Regular cardiac myocyte (primary cell): ENCODE measurements around the gene SERPINH1. TPM values are rescaled to one million over a fixed set of nuclear protein-coding genes. Genes with fewer than 3 reads are reported as not detected.

ENCODE experiments used
- total RNA-seq: library from RNA; depleted of rRNA; stranded (reverse); fragments of >200 nt; gene quantifications from 2 replicates; pipeline ENCODE4 v1.2.3, GENCODE V29; 2014

Gene SERPINH1
- total RNA-seq = 1,132 and 1,478 TPM in 2 replicates

DNA sequence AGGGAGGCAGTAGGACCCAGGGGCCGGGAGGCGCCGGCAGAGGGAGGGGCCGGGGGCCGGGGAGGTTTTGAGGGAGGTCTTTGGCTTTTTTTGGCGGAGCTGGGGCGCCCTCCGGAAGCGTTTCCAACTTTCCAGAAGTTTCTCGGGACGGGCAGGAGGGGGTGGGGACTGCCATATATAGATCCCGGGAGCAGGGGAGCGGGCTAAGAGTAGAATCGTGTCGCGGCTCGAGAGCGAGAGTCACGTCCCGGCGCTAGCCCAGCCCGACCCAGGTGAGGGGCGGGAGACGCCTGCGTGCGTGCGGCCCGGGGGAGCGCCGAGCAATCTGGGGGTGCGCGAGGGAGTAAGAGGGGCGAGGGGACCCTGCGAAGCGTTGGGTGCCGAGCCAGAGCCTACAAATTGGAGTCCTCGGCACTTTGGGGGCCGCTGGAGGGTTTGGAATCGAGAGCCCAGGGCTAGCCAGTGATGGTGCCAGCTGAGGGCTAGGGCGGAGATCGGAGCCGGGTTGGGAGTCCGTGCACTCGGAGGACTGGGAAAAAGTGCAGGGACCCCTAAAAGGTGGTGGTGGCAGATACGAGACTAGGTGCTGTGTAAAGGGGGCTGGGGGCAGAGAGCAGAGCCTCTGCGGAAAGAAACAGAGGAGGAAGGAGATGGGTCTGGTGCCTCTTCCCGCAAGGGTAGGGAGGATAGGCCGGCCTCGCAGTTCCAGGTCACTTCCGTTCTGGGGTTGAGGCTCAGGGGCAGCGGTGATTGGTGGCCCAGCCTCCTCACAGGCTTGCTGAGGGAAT, at the start of gene SERPINH1:
Gene SERPINH1, plus strand, starts transcription at position 206 of the 788 bp plus-strand sequence. CDS start 4,097 bp downstream, outside the sequence.

DNA sequence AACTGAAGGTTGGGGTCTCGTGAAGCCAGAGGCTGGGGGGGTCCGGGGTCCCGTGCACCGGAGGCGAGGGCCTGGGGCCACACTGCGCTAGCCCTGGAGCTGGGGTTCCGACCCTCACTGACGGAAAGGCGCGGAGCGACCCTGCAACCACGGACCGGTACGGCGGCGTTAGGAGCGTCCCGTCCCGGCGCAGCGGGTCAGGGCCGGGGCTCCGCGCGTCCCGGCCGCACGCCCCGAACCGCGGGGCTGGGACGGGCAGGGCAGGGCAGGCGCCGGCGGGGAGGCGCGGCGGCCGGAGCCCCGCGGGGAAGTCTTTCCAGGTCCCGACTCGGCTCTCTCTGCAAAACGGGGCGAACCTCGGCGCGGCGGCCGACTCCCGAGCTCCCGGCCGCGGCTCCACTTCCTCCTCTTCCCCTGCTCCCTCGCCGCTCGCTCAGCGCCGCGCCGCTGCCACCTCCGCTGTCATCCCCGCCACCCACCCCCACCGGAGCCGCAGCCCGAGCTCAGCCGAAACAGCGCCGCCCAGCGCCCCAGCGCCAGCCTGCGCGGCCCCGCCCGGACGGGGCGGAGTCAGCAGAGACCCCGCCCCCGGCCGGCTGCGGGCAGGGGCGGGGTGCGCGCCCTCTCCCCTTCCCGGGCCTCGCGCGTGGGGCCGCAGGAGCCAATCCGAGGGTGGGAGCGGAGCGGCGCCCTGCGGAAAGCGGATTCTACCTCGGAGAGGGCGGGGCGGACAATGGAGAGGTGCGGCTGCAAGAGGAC, 36.4 kb upstream of the SERPINH1 start, which contains the start of gene GDPD5:
Gene GDPD5, minus strand, starts transcription at position 509 of the 759 bp plus-strand sequence. CDS start 48,206 bp downstream, outside the sequence.

Other genes with a start within 250 kb of the SERPINH1 start
- gene ARRB1, start 210.6 kb upstream of the SERPINH1 start, total RNA-seq = 13.0 and 13.6 TPM in 2 replicates
- gene RPS3, start 162.7 kb upstream of the SERPINH1 start, total RNA-seq = 1,432 and 2,765 TPM in 2 replicates
- gene KLHL35, start 129.1 kb upstream of the SERPINH1 start, total RNA-seq = 4.0 and 6.2 TPM in 2 replicates
- gene GDPD5, start 36.3 kb upstream of the SERPINH1 start, total RNA-seq = 3.6 and 5.1 TPM in 2 replicates
- 0.58 and 2.5 TPM in 2 replicates for gene MAP6, start 106.8 kb downstream of the SERPINH1 start, total RNA-seq
- gene MOGAT2, start 155.6 kb downstream of the SERPINH1 start, total RNA-seq = not detected in 2 replicates
- 1.7 and 11.8 TPM in 2 replicates for gene DGAT2, start 206.5 kb downstream of the SERPINH1 start, total RNA-seq